Left cardiac atrium (tissue), 4 donors: ENCODE measurements around the gene ZCCHC14. TPM values are rescaled to one million over a fixed set of nuclear protein-coding genes. Genes with fewer than 3 reads are reported as not detected.

Experiments used
- ATAC-seq, 2 donors: fragments of 200-7000 bp; cut with Tn5 transposase; one replicate each; pipeline ENCODE4 v1.9.1; 2020; ENCODE audit warnings: mild to moderate bottlenecking in 2 of 2, moderate library complexity in 2 of 2
- DNase-seq: peaks from one replicate; pipeline ENCODE4 v3.0.0-alpha.2; 2020
- intact Hi-C, 2 donors: fragments of 100-400 bp; cut with DNase I; formaldehyde crosslinking; loops; one replicate each; pipeline versions ENCODE4 v1.14.1 to v1.15.1; 2022 to 2023
- long read RNA-seq: library from polyadenylated mRNA; unstranded; transcript quantifications from one replicate; pipeline ENCODE4 v2.0.0, GENCODE V29; 2021
- total RNA-seq, 2 donors: library from RNA; stranded (reverse); fragmentation: NEBNext Ultra II Directional; extraction: Animal tissue kit (Norgen Biotek cat#: 25700); gene quantifications; one replicate each; pipeline ENCODE4 v1.2.1, GENCODE V29; 2021
- donor health status: DM: no; HTN: yes; CAD: no.
- donor health status: DM: no; HTN: yes; CAD: no; lungs with severe emphysema.
- donor health status: DM: yes; HTN: yes; CAD: no.
- donor health status: Dilated cardiomyopathy.

Gene ZCCHC14
- 10 to 100 TPM; 14.4 to 14.9 TPM for total RNA-seq
- long read RNA-seq, partial matches to known transcripts, result 4 of 5 reads
- long read RNA-seq, other reads (novel, unspliced or antisense), result 1 of 5 reads

GRCh38 chr16:87492721-87493607 is at the start of gene ZCCHC14:
Gene ZCCHC14, minus strand, starts transcription at chr16:87493024. Its CDS starts 786 bp downstream, at chr16:87492238.
- DNase-seq, result peak; percentile 100
- ATAC-seq, result peak; percentile 99
- intact Hi-C loops, result no loop called here

- DNase-seq (peak; percentile 73), ATAC-seq (peak; percentile 31 to 38)
- intact Hi-C loops, result no loop called here
Observed at GRCh38 chr16:87541872-87542234, 49.0 kb upstream of the ZCCHC14 start.

GRCh38 chr16:87541147-87541871 is 48.5 kb upstream of the ZCCHC14 start:
- intact Hi-C loops, result no loop called here
- DNase-seq (peak; percentile 84), ATAC-seq (peak; percentile 73 to 83)

- ATAC-seq, result no peak
- no peak for DNase-seq
- intact Hi-C loops, result no loop called here
Observed at GRCh38 chr16:87540897-87541146, 48.0 kb upstream of the ZCCHC14 start.

GRCh38 chr16:87540072-87540896 is 47.5 kb upstream of the ZCCHC14 start:
- DNase-seq, result no peak
- intact Hi-C loops, result no loop called here
- ATAC-seq, result peak; percentile 8 to 41

GRCh38 chr16:87539113-87539512 is 46.3 kb upstream of the ZCCHC14 start:
- no peak for ATAC-seq
- intact Hi-C loops, result no loop called here
- no peak for DNase-seq

GRCh38 chr16:87538594-87538993 is 45.8 kb upstream of the ZCCHC14 start:
- DNase-seq (no peak), ATAC-seq (no peak)
- intact Hi-C loops, result no loop called here

GRCh38 chr16:87538160-87538559 is 45.3 kb upstream of the ZCCHC14 start:
- ATAC-seq (no peak), DNase-seq (no peak)
- intact Hi-C loops, result no loop called here

GRCh38 chr16:87536795-87537142 is 43.9 kb upstream of the ZCCHC14 start:
- intact Hi-C loops, result no loop called here
- DNase-seq (no peak), ATAC-seq (no peak)

GRCh38 chr16:87535855-87536794 is 43.3 kb upstream of the ZCCHC14 start:
- ATAC-seq, result no peak
- DNase-seq, result no peak
- intact Hi-C loops, result no loop called here

- intact Hi-C loops, result no loop called here
- DNase-seq (no peak), ATAC-seq (no peak)
Observed at GRCh38 chr16:87535457-87535854, 42.6 kb upstream of the ZCCHC14 start.

GRCh38 chr16:87534751-87535150 is 41.9 kb upstream of the ZCCHC14 start:
- intact Hi-C loops, result no loop called here
- no peak for ATAC-seq

GRCh38 chr16:87534030-87534653 is 41.3 kb upstream of the ZCCHC14 start:
- intact Hi-C loops, result no loop called here
- no peak for DNase-seq
- no peak for ATAC-seq

More at GRCh38 chr16:87534751-87535150, 41.9 kb upstream of the ZCCHC14 start:
- DNase-seq, result no peak

- DNase-seq, result no peak
- no peak for ATAC-seq
- intact Hi-C loops, result no loop called here
Observed at GRCh38 chr16:87533061-87533460, 40.2 kb upstream of the ZCCHC14 start.

- intact Hi-C loops, result no loop called here
- ATAC-seq (peak; percentile 69 to 81), DNase-seq (no peak)
Observed at GRCh38 chr16:87531418-87531817, 38.6 kb upstream of the ZCCHC14 start.

- intact Hi-C loops, result no loop called here
- no peak for DNase-seq
- no peak for ATAC-seq
Observed at GRCh38 chr16:87528690-87529579, 36.1 kb upstream of the ZCCHC14 start.

GRCh38 chr16:87527055-87527724 is 34.4 kb upstream of the ZCCHC14 start:
- intact Hi-C loops, result no loop called here
- ATAC-seq (peak in 1 of 2 donors; percentile 13), DNase-seq (no peak)
